ENCODE data around the gene DIS3L2.
A peak's percentile ranks its signal among the peaks of the same experiment; 100 is the strongest.
"Not testable (repeated sequence)": the region's sequence is repeated elsewhere in the genome, so short reads cannot be mapped to it uniquely, and the experiment has no call there.

The DIS3L2 gene

GRCh38 chr2:232133078-232133477 lies 171.6 kb downstream of the DIS3L2 start:
- DNase-seq: no peak

- DNase-seq: no peak
Observed at GRCh38 chr2:232134939-232135338, 173.4 kb downstream of the DIS3L2 start.

- no peak for DNase-seq
Observed at GRCh38 chr2:232137356-232138147, 176.0 kb downstream of the DIS3L2 start.

GRCh38 chr2:232138441-232138840 lies 176.9 kb downstream of the DIS3L2 start:
- DNase-seq: no peak

- no peak for DNase-seq
Observed at GRCh38 chr2:232139171-232139594, 177.7 kb downstream of the DIS3L2 start.

- no peak for DNase-seq
Observed at GRCh38 chr2:232139786-232140562, 178.5 kb downstream of the DIS3L2 start.

- DNase-seq: no peak
Observed at GRCh38 chr2:232141591-232141990, 180.1 kb downstream of the DIS3L2 start.

- peak; percentile 11 for DNase-seq
Observed at GRCh38 chr2:232142049-232142448, 180.5 kb downstream of the DIS3L2 start.

GRCh38 chr2:232142502-232142901 lies 181.0 kb downstream of the DIS3L2 start:
- no peak for DNase-seq

GRCh38 chr2:232146294-232146693 lies 184.8 kb downstream of the DIS3L2 start:
- DNase-seq: no peak

- no peak for DNase-seq
Observed at GRCh38 chr2:232147440-232148077, 186.0 kb downstream of the DIS3L2 start.

- DNase-seq: no peak
Observed at GRCh38 chr2:232162187-232162586, 200.7 kb downstream of the DIS3L2 start.

- DNase-seq: no peak
Observed at GRCh38 chr2:232170396-232170795, 208.9 kb downstream of the DIS3L2 start.

- DNase-seq: no peak
Observed at GRCh38 chr2:232174662-232175061, 213.1 kb downstream of the DIS3L2 start.

- not testable (repeated sequence) for DNase-seq
Observed at GRCh38 chr2:232176587-232176986, 215.1 kb downstream of the DIS3L2 start.

- DNase-seq: no peak
Observed at GRCh38 chr2:232183279-232183678, 221.8 kb downstream of the DIS3L2 start.

GRCh38 chr2:232184346-232184745 lies 222.8 kb downstream of the DIS3L2 start:
- DNase-seq: no peak

GRCh38 chr2:232190796-232191195 lies 229.3 kb downstream of the DIS3L2 start:
- no peak for DNase-seq

GRCh38 chr2:232195487-232195886 lies 234.0 kb downstream of the DIS3L2 start:
- DNase-seq: no peak

GRCh38 chr2:232196802-232197201 lies 235.3 kb downstream of the DIS3L2 start:
- DNase-seq: no peak

- no peak for DNase-seq
Observed at GRCh38 chr2:232200195-232200594, 238.7 kb downstream of the DIS3L2 start.

- no peak for DNase-seq
Observed at GRCh38 chr2:232203166-232203891, 241.8 kb downstream of the DIS3L2 start.

GRCh38 chr2:232203936-232204335 lies 242.4 kb downstream of the DIS3L2 start:
- DNase-seq: no peak
